B cell (primary cell): ENCODE data around the gene IL25.

Experiments
- EZH2 ChIP-seq: IDR thresholded peaks from 2 replicates; pipeline ENCODE4 v1.6.1; 2012; ENCODE audit warnings: borderline replicate concordance, low read depth, mild to moderate bottlenecking, moderate library complexity, low read length; ENCODE audit not compliant: insufficient read depth, poor library complexity, severe bottlenecking
- TF ChIP-seq, protein P1 (sequence below): fragments of 200-600 bp; IDR thresholded peaks from one replicate; pipeline ENCODE4 v1.8.0; 2022; ENCODE audit warnings: antibody characterized with exemption, mild to moderate bottlenecking

DNA sequence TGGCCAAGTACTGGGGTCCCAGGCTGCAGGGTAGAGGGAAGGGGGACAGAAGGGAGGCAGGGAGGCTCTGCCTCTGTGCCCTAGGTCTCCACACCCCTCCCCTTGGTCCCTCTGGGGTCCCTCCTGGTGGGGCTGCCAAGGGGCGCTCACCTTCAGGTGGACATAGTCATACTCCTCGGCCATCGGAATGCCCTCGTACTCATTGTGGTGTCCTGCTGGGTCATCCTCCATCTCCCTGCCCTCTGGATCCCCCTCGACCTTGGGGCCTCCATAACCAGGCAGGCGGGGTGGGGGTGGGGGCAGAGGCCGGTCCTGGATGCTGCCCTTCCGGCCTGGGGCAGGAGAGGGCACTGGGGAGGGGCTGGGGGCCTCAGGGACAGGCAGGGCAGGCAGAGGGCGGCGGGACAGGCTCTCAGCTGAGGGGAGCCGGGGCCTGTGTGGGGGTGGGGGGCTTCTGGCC, 13.4 kb upstream of the IL25 start:
- TF ChIP-seq, protein P1, sequence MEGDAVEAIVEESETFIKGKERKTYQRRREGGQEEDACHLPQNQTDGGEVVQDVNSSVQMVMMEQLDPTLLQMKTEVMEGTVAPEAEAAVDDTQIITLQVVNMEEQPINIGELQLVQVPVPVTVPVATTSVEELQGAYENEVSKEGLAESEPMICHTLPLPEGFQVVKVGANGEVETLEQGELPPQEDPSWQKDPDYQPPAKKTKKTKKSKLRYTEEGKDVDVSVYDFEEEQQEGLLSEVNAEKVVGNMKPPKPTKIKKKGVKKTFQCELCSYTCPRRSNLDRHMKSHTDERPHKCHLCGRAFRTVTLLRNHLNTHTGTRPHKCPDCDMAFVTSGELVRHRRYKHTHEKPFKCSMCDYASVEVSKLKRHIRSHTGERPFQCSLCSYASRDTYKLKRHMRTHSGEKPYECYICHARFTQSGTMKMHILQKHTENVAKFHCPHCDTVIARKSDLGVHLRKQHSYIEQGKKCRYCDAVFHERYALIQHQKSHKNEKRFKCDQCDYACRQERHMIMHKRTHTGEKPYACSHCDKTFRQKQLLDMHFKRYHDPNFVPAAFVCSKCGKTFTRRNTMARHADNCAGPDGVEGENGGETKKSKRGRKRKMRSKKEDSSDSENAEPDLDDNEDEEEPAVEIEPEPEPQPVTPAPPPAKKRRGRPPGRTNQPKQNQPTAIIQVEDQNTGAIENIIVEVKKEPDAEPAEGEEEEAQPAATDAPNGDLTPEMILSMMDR = no peak
- no peak for TF ChIP-seq EZH2
